GM23338 (cell line): ENCODE results near the gene PITPNC1. TPM values are rescaled to one million over a fixed set of nuclear protein-coding genes. Genes with fewer than 3 reads are reported as not detected.

Experiments
- ATAC-seq: fragments of 200-7000 bp; cut with Tn5 transposase; 3 replicates; pipeline ENCODE4 v1.9.1; 2020
- DNase-seq: peaks from one replicate; pipeline ENCODE4 v3.0.0-alpha.2; 2015; ENCODE audit warnings: low spot score
- H2AFZ ChIP-seq: fragments of 200-600 bp; sonication (generic); 2 replicates; pipeline ENCODE4 v1.8.0; 2016; ENCODE audit warnings: antibody characterized with exemption, mild to moderate bottlenecking, moderate library complexity
- H3F3A ChIP-seq: fragments of 200-600 bp; sonication (generic); replicated peaks from 2 replicates; pipeline ENCODE4 v1.8.0; 2017; ENCODE audit warnings: antibody characterized with exemption, mixed run types, low read depth
- H3K27ac ChIP-seq: fragments of 200-600 bp; sonication (generic); 2 replicates; pipeline ENCODE4 v1.6.1; 2016; ENCODE audit warnings: low read depth
- H3K27me3 ChIP-seq: fragments of 200-600 bp; sonication (generic); 2 replicates; pipeline ENCODE4 v1.8.0; 2016; ENCODE audit warnings: mild to moderate bottlenecking, mixed run types, moderate library complexity; ENCODE audit not compliant: insufficient read depth
- H3K36me3 ChIP-seq: fragments of 200-600 bp; sonication (generic); 2 replicates; pipeline ENCODE4 v1.8.0; 2016; ENCODE audit warnings: mild to moderate bottlenecking; ENCODE audit not compliant: insufficient read depth
- H3K4me1 ChIP-seq: fragments of 200-600 bp; sonication (generic); 2 replicates; pipeline ENCODE4 v1.8.0; 2016; ENCODE audit warnings: mild to moderate bottlenecking, moderate library complexity; ENCODE audit not compliant: insufficient read depth
- H3K4me2 ChIP-seq: fragments of 200-600 bp; sonication (generic); 2 replicates; pipeline ENCODE4 v1.7.1; 2017; ENCODE audit warnings: mixed run types
- H3K4me3 ChIP-seq: fragments of 200-600 bp; sonication (generic); 2 replicates; pipeline ENCODE4 v1.6.1; 2016; ENCODE audit warnings: mixed run types
- H3K79me2 ChIP-seq: fragments of 200-600 bp; sonication (generic); replicated peaks from 2 replicates; pipeline ENCODE4 v1.8.0; 2017; ENCODE audit warnings: mild to moderate bottlenecking; ENCODE audit not compliant: insufficient read depth
- H3K9me2 ChIP-seq: fragments of 200-600 bp; sonication (generic); 2 replicates; pipeline ENCODE4 v1.8.0; 2017; ENCODE audit not compliant: insufficient read depth
- H4K20me1 ChIP-seq: fragments of 200-600 bp; sonication (generic); replicated peaks from 2 replicates; pipeline ENCODE4 v1.8.0; 2017; ENCODE audit warnings: mild to moderate bottlenecking; ENCODE audit not compliant: insufficient read depth
- H3K27ac Mint-ChIP-seq: 2 replicates; pipeline ENCODE4 v1.8.0; 2020; ENCODE audit warnings: inconsistent platforms, mild to moderate bottlenecking, moderate library complexity, mixed read lengths
- H3K27me3 Mint-ChIP-seq: 3 replicates; pipeline ENCODE4 v1.8.0; 2022; ENCODE audit warnings: low read depth, mild to moderate bottlenecking, moderate library complexity, mixed read lengths, inconsistent platforms; ENCODE audit not compliant: insufficient read depth, poor library complexity
- H3K36me3 Mint-ChIP-seq: 3 replicates; pipeline ENCODE4 v1.8.0; 2021; ENCODE audit warnings: low read depth, mild to moderate bottlenecking, inconsistent platforms, moderate library complexity, mixed read lengths
- H3K4me1 Mint-ChIP-seq: 3 replicates; pipeline ENCODE4 v1.8.0; 2020; ENCODE audit warnings: mild to moderate bottlenecking, inconsistent platforms, mixed read lengths
- H3K4me3 Mint-ChIP-seq: 3 replicates; pipeline ENCODE4 v1.8.0; 2021; ENCODE audit warnings: moderate library complexity, mild to moderate bottlenecking, inconsistent platforms, mixed read lengths
- H3K9me3 Mint-ChIP-seq: 3 replicates; pipeline ENCODE4 v1.8.0; 2020; ENCODE audit warnings: moderate library complexity, mild to moderate bottlenecking, inconsistent platforms, mixed read lengths
- CREB1 ChIP-seq: fragments of 250-450 bp; sonication (Bioruptor Pico); IDR thresholded peaks from 2 replicates; pipeline ENCODE4 v1.5.0; 2020; ENCODE audit warnings: low read depth, mild to moderate bottlenecking, moderate library complexity
- NANOG ChIP-seq: IDR thresholded peaks from 2 replicates; pipeline ENCODE4 v1.6.1; 2016; ENCODE audit warnings: antibody characterized with exemption, borderline replicate concordance
- ZNF114 ChIP-seq: fragments of 250-450 bp; sonication (Bioruptor Pico); IDR thresholded peaks from 2 replicates; pipeline ENCODE4 v1.5.0; 2020; ENCODE audit warnings: mild to moderate bottlenecking, moderate library complexity
- ZNF331 ChIP-seq: fragments of 250-450 bp; sonication (Bioruptor Pico); IDR thresholded peaks from 2 replicates; pipeline ENCODE4 v1.5.0; 2020; ENCODE audit warnings: low read depth, mild to moderate bottlenecking, moderate library complexity
- ZNF462 ChIP-seq: fragments of 250-450 bp; sonication (Bioruptor Pico); IDR thresholded peaks from 2 replicates; pipeline ENCODE4 v1.5.0; 2020; ENCODE audit warnings: mild to moderate bottlenecking, moderate library complexity
- polyA plus RNA-seq: library from polyadenylated mRNA; unstranded; fragments of >200 nt; fragmentation: Nextera tagmentation; extraction: Ambion mirVana; gene quantifications from 2 replicates; pipeline ENCODE4 v1.2.1, GENCODE V29; 2016
- total RNA-seq: library from RNA; depleted of rRNA; stranded (reverse); fragments of >200 nt; shearing (Covaris generic); gene quantifications from 2 replicates; pipeline ENCODE4 v1.2.3, GENCODE V29; 2014
- TF ChIP-seq, protein P1 (sequence below): IDR thresholded peaks from one replicate; pipeline ENCODE4 v1.6.1; 2018; ENCODE audit warnings: antibody characterized with exemption; ENCODE audit not compliant: unreplicated experiment

Gene PITPNC1
- total and polyA plus RNA-seq, 2 experiments from 2014 or later: 23.0 to 32.6 TPM

DNA sequence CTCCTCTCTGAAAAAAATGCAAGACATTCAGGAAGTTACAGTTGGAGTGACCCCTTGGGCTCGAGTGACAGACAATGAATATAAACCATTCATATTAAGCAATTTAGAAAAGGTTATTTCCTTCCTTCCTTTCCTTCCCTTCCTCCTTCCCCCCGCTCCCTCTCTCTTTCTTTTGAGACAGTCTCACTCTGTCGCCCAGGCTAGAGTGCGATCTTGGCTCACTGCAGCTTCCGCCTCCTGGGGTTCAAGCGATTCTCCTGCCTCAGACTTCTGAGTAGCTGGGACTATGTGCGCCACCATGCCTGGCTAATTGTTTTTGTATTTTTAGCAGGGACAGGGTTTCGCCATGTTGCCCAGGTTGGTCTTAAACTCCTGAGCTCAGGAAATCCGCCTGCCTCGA, 23.9 kb upstream of the PITPNC1 start:
- no peaks in the 10 kb centered on the region; the same call in 1 of the 2 replicates for H4K20me1 ChIP-seq
- H3K9me3 Mint-ChIP-seq: no peaks in the 10 kb centered on the region
- peaks cover 32% of the 10 kb centered on the region for H3K36me3 ChIP-seq
- no peak overlapping the region for H2AFZ ChIP-seq
- peaks cover 39% of the 10 kb centered on the region for H3K79me2 ChIP-seq
- H3K4me1 Mint-ChIP-seq: peaks cover 24% of the 10 kb centered on the region
- H3K4me1 ChIP-seq: peaks cover 22% of the 10 kb centered on the region
- no peaks in the 10 kb centered on the region for H3K9me2 ChIP-seq
- TF ChIP-seq NANOG: no peak
- no peak for TF ChIP-seq ZNF331 (CRISPR knock-in tag)
- TF ChIP-seq ZNF462: no peak
- TF ChIP-seq ZNF114 (CRISPR knock-in tag): no peak
- TF ChIP-seq, protein P1, sequence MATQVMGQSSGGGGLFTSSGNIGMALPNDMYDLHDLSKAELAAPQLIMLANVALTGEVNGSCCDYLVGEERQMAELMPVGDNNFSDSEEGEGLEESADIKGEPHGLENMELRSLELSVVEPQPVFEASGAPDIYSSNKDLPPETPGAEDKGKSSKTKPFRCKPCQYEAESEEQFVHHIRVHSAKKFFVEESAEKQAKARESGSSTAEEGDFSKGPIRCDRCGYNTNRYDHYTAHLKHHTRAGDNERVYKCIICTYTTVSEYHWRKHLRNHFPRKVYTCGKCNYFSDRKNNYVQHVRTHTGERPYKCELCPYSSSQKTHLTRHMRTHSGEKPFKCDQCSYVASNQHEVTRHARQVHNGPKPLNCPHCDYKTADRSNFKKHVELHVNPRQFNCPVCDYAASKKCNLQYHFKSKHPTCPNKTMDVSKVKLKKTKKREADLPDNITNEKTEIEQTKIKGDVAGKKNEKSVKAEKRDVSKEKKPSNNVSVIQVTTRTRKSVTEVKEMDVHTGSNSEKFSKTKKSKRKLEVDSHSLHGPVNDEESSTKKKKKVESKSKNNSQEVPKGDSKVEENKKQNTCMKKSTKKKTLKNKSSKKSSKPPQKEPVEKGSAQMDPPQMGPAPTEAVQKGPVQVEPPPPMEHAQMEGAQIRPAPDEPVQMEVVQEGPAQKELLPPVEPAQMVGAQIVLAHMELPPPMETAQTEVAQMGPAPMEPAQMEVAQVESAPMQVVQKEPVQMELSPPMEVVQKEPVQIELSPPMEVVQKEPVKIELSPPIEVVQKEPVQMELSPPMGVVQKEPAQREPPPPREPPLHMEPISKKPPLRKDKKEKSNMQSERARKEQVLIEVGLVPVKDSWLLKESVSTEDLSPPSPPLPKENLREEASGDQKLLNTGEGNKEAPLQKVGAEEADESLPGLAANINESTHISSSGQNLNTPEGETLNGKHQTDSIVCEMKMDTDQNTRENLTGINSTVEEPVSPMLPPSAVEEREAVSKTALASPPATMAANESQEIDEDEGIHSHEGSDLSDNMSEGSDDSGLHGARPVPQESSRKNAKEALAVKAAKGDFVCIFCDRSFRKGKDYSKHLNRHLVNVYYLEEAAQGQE: no peak
- TF ChIP-seq CREB1: no peak
- no peaks in the 10 kb centered on the region for H3K27me3 ChIP-seq
- H3F3A ChIP-seq: peaks cover 6% of the 10 kb centered on the region; the same call in 1 of the 2 replicates
- no peak overlapping the region for H3K4me3 Mint-ChIP-seq
- H3K4me3 ChIP-seq: no peak overlapping the region
- peaks cover 78% of the 10 kb centered on the region for H3K36me3 Mint-ChIP-seq
- no peaks in the 10 kb centered on the region for H3K27me3 Mint-ChIP-seq
- peak; percentile 41; the same call in 2 of the 3 replicates for ATAC-seq
- DNase-seq: peak; percentile 18
- H3K27ac ChIP-seq: peak overlapping the region; percentile 82
- peak overlapping the region; percentile 87; the same call in 1 of the 2 replicates for H3K27ac Mint-ChIP-seq
- H3K4me2 ChIP-seq: peak overlapping the region; percentile 61; the same call in 1 of the 2 replicates
